Chondrocyte (in vitro differentiated cells): ENCODE results near the gene GJA8. TPM values are rescaled to one million over a fixed set of nuclear protein-coding genes. Genes with fewer than 3 reads are reported as not detected.
"Not testable (repeated sequence)": the region's sequence is repeated elsewhere in the genome, so short reads cannot be mapped to it uniquely, and the experiment has no call there.

Source experiments
- DNase-seq: peaks from one replicate; pipeline ENCODE4 v3.0.0; 2021; ENCODE audit warnings: mixed read lengths, low spot score
- H3K27ac Mint-ChIP-seq: one replicate; pipeline ENCODE4 v1.8.0; 2021; ENCODE audit warnings: mild to moderate bottlenecking, moderate library complexity, mixed read lengths; ENCODE audit not compliant: unreplicated experiment
- H3K27me3 Mint-ChIP-seq: 2 replicates; pipeline ENCODE4 v1.8.0; 2021; ENCODE audit warnings: low read depth, mixed read lengths
- H3K36me3 Mint-ChIP-seq: 2 replicates; pipeline ENCODE4 v1.8.0; 2021; ENCODE audit warnings: low read depth, mixed read lengths
- H3K4me1 Mint-ChIP-seq: 2 replicates; pipeline ENCODE4 v1.8.0; 2021; ENCODE audit warnings: low read depth, mild to moderate bottlenecking, mixed read lengths
- H3K4me3 Mint-ChIP-seq: one replicate; pipeline ENCODE4 v1.8.0; 2021; ENCODE audit warnings: mild to moderate bottlenecking, moderate library complexity, mixed read lengths; ENCODE audit not compliant: unreplicated experiment
- H3K9me3 Mint-ChIP-seq: 2 replicates; pipeline ENCODE4 v1.8.0; 2021; ENCODE audit warnings: low read depth, mixed read lengths
- total RNA-seq: library from RNA; stranded (reverse); gene quantifications from 3 replicates; pipeline ENCODE4 v1.2.1, GENCODE V29; 2021
- TF ChIP-seq, protein P1 (sequence below): fragments of 200-600 bp; sonication (generic); IDR thresholded peaks from 2 replicates; pipeline ENCODE4 v1.5.0; 2021; ENCODE audit warnings: antibody characterized with exemption, mild to moderate bottlenecking, moderate library complexity

Gene GJA8
- total RNA-seq, 1 donor from 2014 or later: not detected

DNA sequence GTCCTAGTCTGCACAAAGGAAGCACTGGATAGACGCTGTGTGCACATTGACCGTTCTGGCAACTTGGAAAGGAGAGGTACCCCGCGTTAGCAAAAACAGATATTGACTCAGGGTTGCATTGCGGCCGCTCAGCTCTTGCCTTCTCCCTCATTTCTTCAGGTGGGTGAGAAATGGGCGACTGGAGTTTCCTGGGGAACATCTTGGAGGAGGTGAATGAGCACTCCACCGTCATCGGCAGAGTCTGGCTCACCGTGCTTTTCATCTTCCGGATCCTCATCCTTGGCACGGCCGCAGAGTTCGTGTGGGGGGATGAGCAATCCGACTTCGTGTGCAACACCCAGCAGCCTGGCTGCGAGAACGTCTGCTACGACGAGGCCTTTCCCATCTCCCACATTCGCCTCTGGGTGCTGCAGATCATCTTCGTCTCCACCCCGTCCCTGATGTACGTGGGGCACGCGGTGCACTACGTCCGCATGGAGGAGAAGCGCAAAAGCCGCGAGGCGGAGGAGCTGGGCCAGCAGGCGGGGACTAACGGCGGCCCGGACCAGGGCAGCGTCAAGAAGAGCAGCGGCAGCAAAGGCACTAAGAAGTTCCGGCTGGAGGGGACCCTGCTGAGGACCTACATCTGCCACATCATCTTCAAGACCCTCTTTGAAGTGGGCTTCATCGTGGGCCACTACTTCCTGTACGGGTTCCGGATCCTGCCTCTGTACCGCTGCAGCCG lies 5.4 kb downstream of the GJA8 start:
- Mint-ChIP-seq H3K4me1 (no peaks in the 10 kb centered on the region), H3K36me3 (no peaks in the 10 kb centered on the region), H3K27ac (no peak overlapping the region), H3K27me3 (peaks cover 2% of the 10 kb centered on the region), H3K4me3 (no peak overlapping the region), H3K9me3 (no peaks in the 10 kb centered on the region)
- DNase-seq: no peak
- TF ChIP-seq, protein P1, sequence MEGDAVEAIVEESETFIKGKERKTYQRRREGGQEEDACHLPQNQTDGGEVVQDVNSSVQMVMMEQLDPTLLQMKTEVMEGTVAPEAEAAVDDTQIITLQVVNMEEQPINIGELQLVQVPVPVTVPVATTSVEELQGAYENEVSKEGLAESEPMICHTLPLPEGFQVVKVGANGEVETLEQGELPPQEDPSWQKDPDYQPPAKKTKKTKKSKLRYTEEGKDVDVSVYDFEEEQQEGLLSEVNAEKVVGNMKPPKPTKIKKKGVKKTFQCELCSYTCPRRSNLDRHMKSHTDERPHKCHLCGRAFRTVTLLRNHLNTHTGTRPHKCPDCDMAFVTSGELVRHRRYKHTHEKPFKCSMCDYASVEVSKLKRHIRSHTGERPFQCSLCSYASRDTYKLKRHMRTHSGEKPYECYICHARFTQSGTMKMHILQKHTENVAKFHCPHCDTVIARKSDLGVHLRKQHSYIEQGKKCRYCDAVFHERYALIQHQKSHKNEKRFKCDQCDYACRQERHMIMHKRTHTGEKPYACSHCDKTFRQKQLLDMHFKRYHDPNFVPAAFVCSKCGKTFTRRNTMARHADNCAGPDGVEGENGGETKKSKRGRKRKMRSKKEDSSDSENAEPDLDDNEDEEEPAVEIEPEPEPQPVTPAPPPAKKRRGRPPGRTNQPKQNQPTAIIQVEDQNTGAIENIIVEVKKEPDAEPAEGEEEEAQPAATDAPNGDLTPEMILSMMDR: no peak

GRCh38 chr1:147912553-147912952 lies 10.0 kb downstream of the GJA8 start:
- no peaks in the 10 kb centered on the region for H3K9me3 Mint-ChIP-seq
- TF ChIP-seq, protein P1: no peak
- H3K27ac Mint-ChIP-seq: no peak overlapping the region
- peaks cover 24% of the 10 kb centered on the region for H3K27me3 Mint-ChIP-seq
- DNase-seq: no peak
- no peak overlapping the region for H3K4me3 Mint-ChIP-seq
- no peaks in the 10 kb centered on the region for H3K36me3 Mint-ChIP-seq
- no peaks in the 10 kb centered on the region for H3K4me1 Mint-ChIP-seq

DNA sequence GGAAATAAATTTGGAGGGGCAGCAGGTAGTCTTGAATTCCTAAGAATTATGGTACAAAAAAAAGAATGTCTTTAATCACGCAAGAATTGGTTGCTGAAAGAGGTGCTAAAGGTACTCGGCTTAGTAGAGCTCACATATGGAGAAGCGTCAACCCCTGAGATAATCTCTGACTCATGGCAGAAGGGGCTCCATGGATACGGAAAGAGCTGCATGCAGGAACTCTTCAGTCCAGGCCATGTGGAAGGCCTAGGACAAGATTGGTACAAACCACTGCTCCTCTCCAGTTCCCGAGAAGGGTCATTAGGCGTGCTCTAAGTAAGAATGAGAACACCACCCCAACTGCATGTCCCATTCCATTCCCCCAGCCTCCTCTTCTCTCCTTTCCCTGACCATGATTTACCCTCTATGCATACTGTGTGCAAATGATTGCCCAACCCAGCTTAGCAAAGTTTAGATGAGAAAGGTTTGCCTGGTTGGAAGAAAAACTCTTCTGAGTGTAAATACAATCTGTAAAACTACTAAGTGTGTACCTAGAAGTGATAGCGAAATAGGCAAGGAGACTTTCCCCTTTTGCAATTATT lies 10.9 kb downstream of the GJA8 start:
- H3K27ac Mint-ChIP-seq: no peak overlapping the region
- no peak overlapping the region for H3K4me3 Mint-ChIP-seq
- no peak for DNase-seq
- H3K9me3 Mint-ChIP-seq: no peaks in the 10 kb centered on the region
- no peaks in the 10 kb centered on the region for H3K4me1 Mint-ChIP-seq
- peaks cover 24% of the 10 kb centered on the region for H3K27me3 Mint-ChIP-seq
- no peaks in the 10 kb centered on the region for H3K36me3 Mint-ChIP-seq
- TF ChIP-seq, protein P1: no peak

DNA sequence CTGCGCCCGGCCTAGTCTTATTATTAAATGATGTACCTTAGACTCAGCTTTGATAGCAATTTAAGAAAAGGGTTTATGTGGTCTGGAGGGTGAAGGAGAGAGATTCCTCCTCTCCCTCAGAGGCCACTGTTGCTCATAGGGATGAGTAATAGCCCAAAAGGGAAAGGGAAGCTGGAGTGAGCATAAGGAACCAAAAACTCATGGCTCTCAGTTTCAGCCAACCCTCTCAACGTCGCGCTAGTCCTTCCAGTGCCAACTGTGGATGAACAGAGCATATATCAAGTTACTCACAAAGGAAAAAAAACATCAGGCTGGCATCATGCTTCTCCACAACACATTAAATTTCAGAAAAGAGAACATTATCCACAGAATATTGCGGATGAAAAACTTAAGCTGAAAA lies 17.3 kb downstream of the GJA8 start:
- H3K27me3 Mint-ChIP-seq: peaks cover 14% of the 10 kb centered on the region
- H3K27ac Mint-ChIP-seq: no peak overlapping the region
- no peaks in the 10 kb centered on the region for H3K36me3 Mint-ChIP-seq
- no peak overlapping the region for H3K4me3 Mint-ChIP-seq
- H3K9me3 Mint-ChIP-seq: no peaks in the 10 kb centered on the region
- DNase-seq: no peak
- TF ChIP-seq, protein P1: no peak
- H3K4me1 Mint-ChIP-seq: no peaks in the 10 kb centered on the region

GRCh38 chr1:147924813-147925212 lies 22.2 kb downstream of the GJA8 start:
- TF ChIP-seq, protein P1: no peak
- H3K27ac Mint-ChIP-seq: no peak overlapping the region

DNA sequence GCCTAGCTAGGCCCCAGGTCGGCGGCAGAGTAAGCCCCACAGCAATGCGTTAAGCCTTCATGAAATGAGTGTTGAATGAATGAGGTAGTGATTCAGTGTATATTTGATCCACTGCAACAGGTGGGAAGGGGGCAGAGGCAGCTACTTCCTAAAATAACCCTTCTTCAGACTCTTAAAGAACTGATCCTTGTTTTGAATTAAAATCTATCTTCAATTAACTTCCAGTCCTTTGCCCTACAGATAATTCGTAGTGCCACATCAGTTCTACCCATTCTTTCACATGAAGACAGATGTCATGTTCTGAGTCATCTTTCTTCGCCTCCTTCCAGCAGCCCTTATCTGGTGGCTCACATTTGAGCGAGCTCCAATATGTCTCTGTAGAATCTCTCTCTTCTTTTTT lies 24.6 kb downstream of the GJA8 start:
- not testable (repeated sequence) for H3K9me3 Mint-ChIP-seq, H3K4me1 Mint-ChIP-seq, H3K27me3 Mint-ChIP-seq, DNase-seq, H3K36me3 Mint-ChIP-seq, H3K4me3 Mint-ChIP-seq, H3K27ac Mint-ChIP-seq

More at GRCh38 chr1:147924813-147925212, 22.2 kb downstream of the GJA8 start:
- Mint-ChIP-seq H3K27me3 (no peaks in the 10 kb centered on the region), H3K4me3 (no peak overlapping the region), H3K4me1 (peaks cover 3% of the 10 kb centered on the region), H3K36me3 (no peaks in the 10 kb centered on the region), H3K9me3 (no peaks in the 10 kb centered on the region)
- DNase-seq: no peak

- H3K27me3 Mint-ChIP-seq, H3K4me3 Mint-ChIP-seq, H3K9me3 Mint-ChIP-seq, H3K4me1 Mint-ChIP-seq, H3K36me3 Mint-ChIP-seq, DNase-seq, H3K27ac Mint-ChIP-seq: not testable (repeated sequence)
These were observed 25.1 kb downstream of the GJA8 start for GRCh38 chr1:147927689-147928088.
